AG09319 (cell line): ENCODE results near the gene MMRN1.

Experiments
- DNase-seq: peaks from one replicate; pipeline ENCODE4 v3.0.0-alpha.2; 2010; ENCODE audit warnings: low read depth; ENCODE audit errors: extremely low read depth
- TF ChIP-seq, protein P1 (sequence below): IDR thresholded peaks from 2 replicates; pipeline ENCODE4 v1.5.1; 2011; ENCODE audit warnings: low read depth, mild to moderate bottlenecking, inconsistent platforms, low read length, moderate library complexity

Gene MMRN1

DNA sequence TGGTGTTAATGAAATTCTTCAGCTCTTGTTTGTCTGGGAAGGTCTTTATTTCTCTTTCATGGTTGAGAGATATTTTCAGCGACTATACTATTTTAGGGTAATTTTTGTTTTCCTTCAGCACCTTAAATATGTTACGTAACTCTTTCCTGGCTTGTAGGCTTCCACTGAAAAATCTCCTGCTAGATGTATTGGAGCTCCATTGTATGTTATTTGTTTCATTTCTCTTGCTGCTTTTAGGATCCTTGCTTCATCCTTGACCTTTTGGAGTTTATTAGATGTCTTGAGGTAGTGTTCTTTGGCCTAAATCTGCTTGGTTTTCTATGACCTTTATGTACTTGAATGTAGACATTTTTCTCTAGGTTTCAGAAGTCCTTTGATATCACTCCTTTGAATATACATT is 93.6 kb downstream of the MMRN1 start:
- TF ChIP-seq, protein P1, sequence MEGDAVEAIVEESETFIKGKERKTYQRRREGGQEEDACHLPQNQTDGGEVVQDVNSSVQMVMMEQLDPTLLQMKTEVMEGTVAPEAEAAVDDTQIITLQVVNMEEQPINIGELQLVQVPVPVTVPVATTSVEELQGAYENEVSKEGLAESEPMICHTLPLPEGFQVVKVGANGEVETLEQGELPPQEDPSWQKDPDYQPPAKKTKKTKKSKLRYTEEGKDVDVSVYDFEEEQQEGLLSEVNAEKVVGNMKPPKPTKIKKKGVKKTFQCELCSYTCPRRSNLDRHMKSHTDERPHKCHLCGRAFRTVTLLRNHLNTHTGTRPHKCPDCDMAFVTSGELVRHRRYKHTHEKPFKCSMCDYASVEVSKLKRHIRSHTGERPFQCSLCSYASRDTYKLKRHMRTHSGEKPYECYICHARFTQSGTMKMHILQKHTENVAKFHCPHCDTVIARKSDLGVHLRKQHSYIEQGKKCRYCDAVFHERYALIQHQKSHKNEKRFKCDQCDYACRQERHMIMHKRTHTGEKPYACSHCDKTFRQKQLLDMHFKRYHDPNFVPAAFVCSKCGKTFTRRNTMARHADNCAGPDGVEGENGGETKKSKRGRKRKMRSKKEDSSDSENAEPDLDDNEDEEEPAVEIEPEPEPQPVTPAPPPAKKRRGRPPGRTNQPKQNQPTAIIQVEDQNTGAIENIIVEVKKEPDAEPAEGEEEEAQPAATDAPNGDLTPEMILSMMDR: no peak
- DNase-seq: no peak

DNA sequence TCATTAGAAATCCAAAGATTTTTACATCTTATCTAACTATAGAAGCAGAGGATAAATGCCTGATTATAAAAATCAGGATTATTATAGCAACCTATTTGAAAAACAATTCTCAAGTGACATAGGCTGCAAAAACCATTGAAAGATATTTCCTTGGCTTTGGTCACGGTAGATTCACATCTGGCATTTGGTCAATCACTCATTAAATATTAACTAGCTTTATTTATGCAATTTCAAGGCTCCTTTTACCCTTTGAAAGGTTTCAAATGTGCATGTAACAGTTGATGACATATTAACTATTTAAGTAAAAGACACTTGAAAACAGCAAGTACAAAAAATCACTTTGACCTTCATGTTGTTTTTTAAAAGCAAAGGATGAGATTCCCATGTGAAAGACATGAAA is 98.1 kb downstream of the MMRN1 start:
- TF ChIP-seq, protein P1: no peak
- no peak for DNase-seq

DNA sequence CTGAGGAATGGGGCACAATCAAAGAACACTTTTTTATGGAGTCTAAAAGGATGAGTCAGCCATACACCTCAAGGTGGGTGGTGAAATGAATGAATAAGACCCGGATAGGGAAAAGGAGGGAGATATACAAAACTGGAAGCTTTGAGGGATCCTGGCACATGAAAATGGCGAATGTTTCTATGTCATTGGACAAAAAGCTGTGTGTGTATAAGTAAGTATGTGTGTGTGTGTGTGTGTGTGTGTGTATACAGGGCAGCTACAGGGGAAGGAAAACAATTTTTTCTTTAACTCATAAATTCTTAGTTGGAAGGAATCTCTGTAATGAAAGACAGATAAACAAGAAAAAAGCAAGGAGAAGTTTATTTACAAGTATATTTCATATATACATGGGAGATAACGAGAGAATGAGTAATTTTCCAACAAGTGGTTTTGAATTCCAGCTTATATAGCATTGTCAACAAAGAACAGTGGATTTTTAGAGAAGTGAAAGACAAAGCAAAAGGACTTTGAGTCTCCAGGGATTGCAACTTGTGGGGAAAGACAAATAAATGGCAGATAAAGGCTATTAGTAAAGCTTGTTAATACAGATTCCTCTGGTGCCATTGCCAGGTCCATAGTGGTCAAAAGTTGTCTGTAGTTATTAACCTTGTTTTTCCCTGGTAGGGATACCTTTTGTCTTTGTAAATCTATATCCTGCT is 99.7 kb downstream of the MMRN1 start:
- TF ChIP-seq, protein P1: no peak
- no peak for DNase-seq

DNA sequence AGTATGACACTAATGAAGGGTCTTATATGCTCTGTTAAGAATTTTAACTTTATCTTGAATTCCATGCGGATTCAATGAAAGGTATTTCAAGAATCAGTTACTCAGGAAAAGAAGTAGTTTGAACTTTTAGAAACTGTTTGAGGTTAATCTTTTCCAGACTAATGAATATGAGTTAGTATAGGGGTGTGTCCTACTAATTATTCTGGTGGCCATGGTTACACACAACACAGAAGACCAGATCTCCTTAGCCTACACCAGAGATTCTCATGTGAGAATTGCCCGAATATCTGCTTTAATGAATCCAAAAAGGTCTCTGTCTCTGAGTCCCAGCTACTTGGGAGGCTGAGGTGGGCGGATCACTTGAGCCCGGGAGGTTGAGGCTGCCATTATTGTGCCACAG is 100.4 kb downstream of the MMRN1 start:
- no peak for DNase-seq
- TF ChIP-seq, protein P1: no peak

DNA sequence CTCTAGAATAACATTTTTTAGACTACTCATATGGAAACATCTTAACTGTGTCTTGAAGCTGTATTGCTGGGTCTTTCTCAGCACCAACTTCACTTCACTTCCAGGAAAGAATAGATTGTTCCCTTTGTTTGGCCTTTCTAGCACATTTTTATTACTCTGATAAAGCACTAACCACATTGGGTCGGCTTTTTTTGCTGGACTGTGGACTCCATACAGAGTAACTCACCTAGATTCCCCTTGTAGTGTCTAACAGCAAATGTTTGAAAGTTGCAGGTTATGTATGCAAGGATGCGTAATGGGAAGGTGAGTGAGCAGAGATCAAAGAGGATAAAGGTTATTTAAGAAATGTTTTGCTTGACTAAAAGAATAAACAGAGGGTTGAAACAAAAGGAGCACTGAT is 101.2 kb downstream of the MMRN1 start:
- TF ChIP-seq, protein P1: no peak
- no peak for DNase-seq

DNA sequence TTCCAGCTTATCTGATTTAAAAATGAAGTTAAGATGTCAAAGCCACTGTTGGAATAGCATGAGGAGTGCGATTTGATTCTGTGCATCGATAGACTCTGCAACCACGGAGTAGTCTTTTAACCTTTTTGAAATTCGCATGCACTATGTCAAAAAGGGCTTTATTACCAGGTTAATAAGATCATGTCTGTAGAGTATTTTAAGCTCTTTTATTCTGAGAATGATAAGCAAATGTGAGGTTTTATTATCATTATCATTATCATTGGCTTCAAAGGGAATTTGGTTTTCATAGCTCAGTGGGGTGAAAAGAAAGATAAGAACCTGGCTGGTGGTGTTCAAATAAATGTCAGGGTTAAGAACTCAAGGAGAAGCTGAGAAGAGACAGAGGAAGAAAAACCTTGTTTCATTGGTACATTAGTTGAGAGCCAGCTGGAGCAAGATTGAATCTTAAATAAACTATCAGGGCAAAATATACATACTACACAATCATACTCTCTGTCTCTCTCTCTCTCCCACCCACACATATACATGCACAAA is 102.6 kb downstream of the MMRN1 start:
- DNase-seq: no peak
- TF ChIP-seq, protein P1: no peak

DNA sequence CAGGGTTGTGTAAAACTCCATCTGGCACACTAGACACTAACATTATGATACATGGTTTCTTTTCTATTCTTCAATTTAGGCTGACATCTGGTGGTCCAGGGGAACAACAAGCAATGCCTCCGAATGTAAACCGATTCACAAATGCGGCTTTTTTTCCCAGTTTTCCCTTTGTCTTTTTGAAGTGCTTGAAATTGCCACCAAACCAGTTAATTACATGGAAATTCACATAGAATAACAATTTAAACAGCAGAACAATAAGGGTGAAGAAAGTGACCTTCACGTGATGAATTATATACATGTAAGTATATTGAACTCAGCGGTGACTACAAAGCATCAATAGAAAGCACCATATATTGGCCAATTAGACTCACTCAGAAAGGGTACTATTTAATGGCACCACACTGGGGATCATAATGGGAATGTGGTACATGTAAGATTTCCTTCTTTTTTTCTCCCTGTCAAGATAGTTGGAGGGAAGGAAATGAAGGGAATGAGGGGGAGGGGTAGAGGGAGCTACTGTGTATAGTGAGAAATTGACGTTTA is 103.9 kb downstream of the MMRN1 start:
- TF ChIP-seq, protein P1: no peak
- DNase-seq: no peak
